GF-D8 (cell line): ENCODE measurements around the gene FOXK1.

Experiments
- DNase-seq: peaks from one replicate; lab custom pipeline; 2025; lab: John Stamatoyannopoulos, UW

FOXK1 gene

DNA sequence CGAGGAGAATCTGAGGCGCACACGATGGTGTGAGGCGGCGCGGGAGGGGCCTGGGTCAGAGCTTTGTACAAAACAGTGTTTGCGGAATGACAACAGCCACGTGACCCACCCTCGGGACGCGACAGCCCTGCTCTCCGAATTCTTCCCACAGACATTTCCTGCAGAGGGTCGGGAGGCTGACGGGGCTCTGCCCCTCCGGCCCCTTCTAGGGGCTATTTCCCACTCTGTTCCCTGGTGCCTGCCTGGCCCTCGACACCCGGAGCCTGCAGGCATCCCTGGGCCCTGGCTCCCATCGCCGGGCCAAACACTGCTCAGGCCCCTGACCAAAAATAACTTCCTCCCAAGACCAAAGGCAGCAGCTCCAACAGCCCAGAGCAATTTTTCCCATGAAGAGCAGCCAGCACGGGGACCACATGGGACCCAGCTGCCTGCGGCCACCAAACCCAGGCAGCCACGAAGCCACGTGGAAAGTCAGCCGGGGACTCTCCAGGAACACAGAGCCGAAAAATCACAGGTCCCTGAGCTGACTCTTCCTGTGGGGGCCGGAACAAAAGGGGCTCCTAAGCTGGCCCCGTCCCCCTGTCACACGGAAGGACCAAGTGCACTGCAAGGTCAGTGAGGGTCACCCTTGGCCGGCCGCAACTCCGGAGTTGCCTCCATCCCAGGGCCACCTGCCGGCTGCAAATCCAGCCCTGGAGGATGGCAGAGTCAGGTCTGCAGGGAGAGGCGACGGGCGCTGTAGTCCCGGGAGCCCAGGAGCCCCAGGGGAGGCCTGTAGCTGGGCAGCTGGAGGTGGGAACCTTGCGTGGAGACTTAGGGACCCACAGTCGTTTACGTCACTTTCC is 137.7 kb downstream of the FOXK1 start:
- no peak for DNase-seq

DNA sequence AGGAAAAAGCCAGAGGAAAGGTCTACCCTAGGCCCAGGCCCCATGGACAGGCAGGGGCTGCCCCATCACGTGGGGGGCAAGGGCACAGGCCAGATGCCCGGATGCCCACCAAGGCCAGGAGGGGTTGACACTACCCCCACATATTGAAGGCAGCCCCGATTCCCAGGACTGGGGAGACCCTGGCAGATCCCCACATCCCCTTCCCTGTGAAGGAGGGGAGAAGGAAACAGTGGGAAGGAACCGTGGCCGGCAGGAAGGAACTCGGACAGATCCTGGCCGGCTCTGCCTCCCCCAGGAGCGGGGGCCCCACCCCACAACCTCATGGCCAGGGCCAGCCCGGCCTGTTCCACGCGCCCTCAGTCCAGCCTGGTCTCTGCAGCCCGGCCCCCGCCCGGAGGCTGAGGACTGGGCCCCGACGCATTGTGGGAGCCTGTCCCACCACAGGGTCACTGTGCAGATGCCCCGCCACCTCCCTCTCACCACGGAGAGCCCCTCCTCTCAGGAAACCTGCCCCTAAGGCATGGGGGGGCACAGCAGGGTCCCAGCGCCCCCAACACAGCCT is 138.4 kb downstream of the FOXK1 start:
- no peak for DNase-seq
